ENCODE results near the gene GCSH.

DNA sequence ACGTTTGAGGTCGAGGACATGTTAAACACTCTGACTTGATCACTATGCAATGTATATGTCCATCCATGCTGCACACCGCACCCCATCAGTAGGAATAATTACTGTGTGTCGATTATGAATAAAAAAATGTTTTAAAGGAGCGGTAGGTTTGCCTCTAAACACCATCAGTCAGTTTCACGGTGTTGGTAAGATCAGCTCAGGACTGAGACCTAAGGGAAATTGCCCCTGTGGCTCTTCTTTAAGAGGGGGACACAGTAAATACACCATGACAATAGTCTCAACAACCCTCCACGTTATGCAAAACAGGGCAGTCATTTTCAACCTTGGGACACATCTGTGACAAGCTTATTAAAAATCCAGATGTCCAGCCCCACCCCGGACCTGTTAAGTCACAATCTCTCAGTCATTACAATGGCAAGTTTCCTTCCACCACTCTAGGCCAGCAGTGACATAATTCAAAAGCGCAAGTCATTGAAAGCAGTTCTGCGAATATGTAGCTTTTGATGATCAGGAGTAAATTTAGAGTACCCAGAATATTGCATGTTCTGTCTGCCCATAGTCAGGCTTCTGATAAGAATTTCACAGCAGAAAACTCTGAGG is 59.3 kb downstream of the GCSH start:
- TF ChIP-seq CTCF (IDR thresholded peaks at IDR 0.05) (no peak), POLR2AphosphoS5 (IDR thresholded peaks at IDR 0.05) (no peak)
